HepG2 (cell line): ENCODE measurements around the gene ADAMTS4. TPM values are rescaled to one million over a fixed set of nuclear protein-coding genes. Genes with fewer than 3 reads are reported as not detected.

Source experiments
- HBP1 ChIP-seq: IDR thresholded peaks from 2 replicates; pipeline ENCODE4 v1.6.1; 2016; ENCODE audit warnings: low read depth, control low read depth
- HDAC1 ChIP-seq: sonication (generic); formaldehyde crosslinking; IDR thresholded peaks from 2 replicates; pipeline ENCODE4 v1.5.1; 2020; ENCODE audit warnings: mild to moderate bottlenecking, missing genetic modification reagents
- HNF4G ChIP-seq, 2 experiments: sonication (generic) in 1 of 2; formaldehyde crosslinking in 1 of 2; IDR thresholded peaks; 2 replicates each; pipeline versions ENCODE4 v1.4.0 to v1.6.1; 2011 to 2020; ENCODE audit warnings: borderline replicate concordance in 2 of 2, low read depth in 2 of 2, mild to moderate bottlenecking in 2 of 2, low read length in 1 of 2, missing genetic modification reagents in 1 of 2, moderate library complexity in 1 of 2
- MIER2 ChIP-seq: IDR thresholded peaks from 2 replicates; pipeline ENCODE4 v1.6.1; 2016; ENCODE audit warnings: missing biosample characterization, missing genetic modification reagents
- NR2F6 ChIP-seq, 2 experiments: IDR thresholded peaks; 2 replicates each; pipeline ENCODE4 v1.6.1; 2016; ENCODE audit warnings: antibody characterized with exemption in 1 of 2, mild to moderate bottlenecking in 1 of 2
- RBM22 ChIP-seq: fragments of 200-400 bp; formaldehyde crosslinking; optimal IDR thresholded peaks from 2 replicates; pipeline ENCODE3; 2017; ENCODE audit warnings: mild to moderate bottlenecking, low read length, moderate library complexity
- TCF7 ChIP-seq: sonication (generic); IDR thresholded peaks from 2 replicates; pipeline ENCODE4 v1.6.1; 2016; ENCODE audit warnings: antibody characterized with exemption, low read depth
- THRA ChIP-seq: sonication (generic); formaldehyde crosslinking; IDR thresholded peaks from 2 replicates; pipeline ENCODE4 v1.4.0; 2020; ENCODE audit warnings: missing genetic modification reagents, borderline replicate concordance
- ZNF264 ChIP-seq: sonication (generic); formaldehyde crosslinking; IDR thresholded peaks from 2 replicates; pipeline ENCODE4 v1.4.0; 2020; ENCODE audit warnings: missing genetic modification reagents
- ZNF446 ChIP-seq: sonication (generic); formaldehyde crosslinking; IDR thresholded peaks from 2 replicates; pipeline ENCODE4 v1.5.0; 2020; ENCODE audit warnings: mild to moderate bottlenecking, missing genetic modification reagents
- ZNF530 ChIP-seq: sonication (generic); formaldehyde crosslinking; IDR thresholded peaks from 2 replicates; pipeline ENCODE4 v1.5.0; 2020; ENCODE audit warnings: low read depth, mild to moderate bottlenecking, missing genetic modification reagents
- ZNF558 ChIP-seq: sonication (generic); formaldehyde crosslinking; IDR thresholded peaks from 2 replicates; pipeline ENCODE4 v1.9.0; 2022; ENCODE audit warnings: mild to moderate bottlenecking, missing genetic modification reagents, borderline replicate concordance
- ZNF652 ChIP-seq: IDR thresholded peaks from 2 replicates; pipeline ENCODE4 v1.6.1; 2016; ENCODE audit warnings: low read depth, borderline replicate concordance
- polyA plus RNA-seq, 8 experiments: library from polyadenylated mRNA; depleted of rRNA in 3 of 8; stranded (reverse) in 7 of 8; unstranded in 1 of 8; fragments of >200 nt; fragmentation: Illumina TruSeq in 4 of 8; extraction: Trizol in 4 of 8; gene quantifications; 2 replicates each; pipeline versions ENCODE4 v1.2.1 to v1.2.3, GENCODE V29; 2011 to 2016; ENCODE audit warnings: low read depth in 4 of 8, missing spikeins in 1 of 8, mixed read lengths in 1 of 8; ENCODE audit not compliant: insufficient read depth in 1 of 8
- total RNA-seq, 5 experiments: library from RNA; depleted of rRNA; stranded (reverse); fragments of >200 nt; fragmentation: Illumina TruSeq; extraction: Trizol; gene quantifications; 2 replicates each; pipeline ENCODE4 v1.2.3, GENCODE V29; 2016; ENCODE audit warnings: low read depth in 1 of 5
- TF ChIP-seq, protein P1 (sequence below): sonication (generic); formaldehyde crosslinking; IDR thresholded peaks from one replicate; pipeline ENCODE4 v1.5.1; 2020; ENCODE audit warnings: mild to moderate bottlenecking, missing genetic modification reagents; ENCODE audit errors: not compliant biosample characterization

Gene ADAMTS4
- total and polyA plus RNA-seq, 2 of the 13 experiments (the other 11 are each of a cell fraction or from before 2014, with no cell fraction given), result 0.51 to 1.7 TPM

DNA sequence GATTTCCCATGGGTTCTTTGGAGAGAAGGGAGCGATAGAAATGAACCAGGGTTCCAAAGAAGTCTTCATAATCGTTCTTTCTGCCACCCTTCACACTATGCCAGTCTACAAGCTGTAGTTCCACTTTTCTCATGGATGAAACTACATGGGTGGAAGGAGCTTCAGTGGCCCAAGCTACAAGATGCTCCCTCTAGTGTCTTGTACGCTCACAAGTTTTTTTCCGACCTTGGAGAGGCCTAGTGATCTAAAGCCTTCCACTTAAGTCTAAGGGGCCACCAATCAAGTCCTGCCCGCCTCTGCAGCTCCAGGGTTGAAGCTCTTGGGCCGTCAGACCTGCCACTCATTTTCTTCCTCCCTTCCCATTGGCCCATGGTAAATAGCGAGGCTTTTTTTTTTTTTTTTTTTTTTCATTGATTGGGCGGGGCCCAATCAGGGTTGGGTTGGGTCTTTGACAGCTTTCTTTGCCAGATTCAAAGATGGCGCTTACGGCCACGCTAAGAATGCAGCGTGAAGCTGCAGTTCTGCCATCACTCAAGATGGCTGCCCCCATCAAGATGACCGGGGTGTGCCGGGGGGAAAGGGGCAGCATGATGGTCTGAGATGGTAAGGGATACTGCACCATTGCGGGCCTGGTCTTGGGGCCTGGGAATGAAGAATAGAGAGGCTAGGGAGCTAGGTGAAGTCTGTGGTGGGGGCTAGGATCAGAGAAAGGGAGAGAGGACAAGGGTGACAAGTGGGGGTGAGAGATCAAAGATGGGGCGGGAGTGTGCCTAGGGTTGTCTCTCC lies 26.9 kb upstream of the ADAMTS4 start, which contains the start of gene TOMM40L (continued):
- TF ChIP-seq HDAC1 (CRISPR knock-in tag) (peak; percentile 66), ZNF558 (CRISPR knock-in tag) (no peak), ZNF530 (CRISPR knock-in tag) (no peak), ZNF652 (CRISPR knock-in tag) (no peak), TCF7 (no peak; the same call in 1 of the 2 replicates), RBM22 (peak; percentile 65), ZNF264 (CRISPR knock-in tag) (no peak), HBP1 (CRISPR knock-in tag) (0 out of 2 replicates have a peak, but pooled peaks have one; percentile 50), NR2F6 (IDR thresholded peaks at IDR 0.05) (no peak), NR2F6 (CRISPR knock-in tag; IDR thresholded peaks at IDR 0.05) (0 out of 2 replicates have a peak, but pooled peaks have one; percentile 19), HNF4G (IDR thresholded peaks at IDR 0.05; ENCODE audit: borderline replicate concordance, low read depth, low read length) (no peak), HNF4G (CRISPR knock-in tag; IDR thresholded peaks at IDR 0.05; ENCODE audit: borderline replicate concordance, low read depth) (no peak), MIER2 (no peak), THRA (CRISPR knock-in tag) (no peak), ZNF446 (CRISPR knock-in tag) (no peak)
- TF ChIP-seq, protein P1, sequence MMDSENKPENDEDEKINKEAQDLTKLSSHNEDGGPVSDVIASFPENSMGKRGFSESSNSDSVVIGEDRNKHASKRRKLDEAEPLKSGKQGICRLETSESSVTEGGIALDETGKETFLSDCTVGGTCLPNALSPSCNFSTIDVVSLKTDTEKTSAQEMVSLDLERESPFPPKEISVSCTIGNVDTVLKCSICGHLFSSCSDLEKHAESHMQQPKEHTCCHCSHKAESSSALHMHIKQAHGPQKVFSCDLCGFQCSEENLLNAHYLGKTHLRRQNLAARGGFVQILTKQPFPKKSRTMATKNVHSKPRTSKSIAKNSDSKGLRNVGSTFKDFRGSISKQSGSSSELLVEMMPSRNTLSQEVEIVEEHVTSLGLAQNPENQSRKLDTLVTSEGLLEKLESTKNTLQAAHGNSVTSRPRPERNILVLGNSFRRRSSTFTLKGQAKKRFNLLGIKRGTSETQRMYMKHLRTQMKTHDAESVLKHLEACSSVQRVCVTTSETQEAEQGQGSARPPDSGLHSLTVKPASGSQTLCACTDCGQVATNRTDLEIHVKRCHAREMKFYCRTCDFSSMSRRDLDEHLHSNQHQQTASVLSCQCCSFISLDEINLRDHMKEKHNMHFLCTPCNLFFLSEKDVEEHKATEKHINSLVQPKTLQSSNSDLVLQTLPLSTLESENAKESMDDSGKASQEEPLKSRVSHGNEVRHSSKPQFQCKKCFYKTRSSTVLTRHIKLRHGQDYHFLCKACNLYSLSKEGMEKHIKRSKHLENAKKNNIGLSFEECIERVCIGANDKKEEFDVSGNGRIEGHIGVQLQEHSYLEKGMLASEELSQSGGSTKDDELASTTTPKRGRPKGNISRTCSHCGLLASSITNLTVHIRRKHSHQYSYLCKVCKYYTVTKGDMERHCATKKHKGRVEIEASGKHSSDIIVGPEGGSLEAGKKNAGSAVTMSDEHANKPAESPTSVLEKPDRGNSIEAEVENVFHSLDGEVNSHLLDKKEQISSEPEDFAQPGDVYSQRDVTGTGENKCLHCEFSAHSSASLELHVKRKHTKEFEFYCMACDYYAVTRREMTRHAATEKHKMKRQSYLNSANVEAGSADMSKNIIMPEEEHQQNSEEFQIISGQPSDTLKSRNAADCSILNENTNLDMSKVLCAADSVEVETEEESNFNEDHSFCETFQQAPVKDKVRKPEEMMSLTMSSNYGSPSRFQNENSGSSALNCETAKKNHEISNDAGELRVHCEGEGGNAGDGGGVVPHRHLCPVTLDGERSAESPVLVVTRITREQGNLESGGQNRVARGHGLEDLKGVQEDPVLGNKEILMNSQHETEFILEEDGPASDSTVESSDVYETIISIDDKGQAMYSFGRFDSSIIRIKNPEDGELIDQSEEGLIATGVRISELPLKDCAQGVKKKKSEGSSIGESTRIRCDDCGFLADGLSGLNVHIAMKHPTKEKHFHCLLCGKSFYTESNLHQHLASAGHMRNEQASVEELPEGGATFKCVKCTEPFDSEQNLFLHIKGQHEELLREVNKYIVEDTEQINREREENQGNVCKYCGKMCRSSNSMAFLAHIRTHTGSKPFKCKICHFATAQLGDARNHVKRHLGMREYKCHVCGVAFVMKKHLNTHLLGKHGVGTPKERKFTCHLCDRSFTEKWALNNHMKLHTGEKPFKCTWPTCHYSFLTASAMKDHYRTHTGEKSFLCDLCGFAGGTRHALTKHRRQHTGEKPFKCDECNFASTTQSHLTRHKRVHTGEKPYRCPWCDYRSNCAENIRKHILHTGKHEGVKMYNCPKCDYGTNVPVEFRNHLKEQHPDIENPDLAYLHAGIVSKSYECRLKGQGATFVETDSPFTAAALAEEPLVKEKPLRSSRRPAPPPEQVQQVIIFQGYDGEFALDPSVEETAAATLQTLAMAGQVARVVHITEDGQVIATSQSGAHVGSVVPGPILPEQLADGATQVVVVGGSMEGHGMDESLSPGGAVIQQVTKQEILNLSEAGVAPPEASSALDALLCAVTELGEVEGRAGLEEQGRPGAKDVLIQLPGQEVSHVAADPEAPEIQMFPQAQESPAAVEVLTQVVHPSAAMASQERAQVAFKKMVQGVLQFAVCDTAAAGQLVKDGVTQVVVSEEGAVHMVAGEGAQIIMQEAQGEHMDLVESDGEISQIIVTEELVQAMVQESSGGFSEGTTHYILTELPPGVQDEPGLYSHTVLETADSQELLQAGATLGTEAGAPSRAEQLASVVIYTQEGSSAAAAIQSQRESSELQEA (CRISPR knock-in tag), result no peak
